ENCODE data around the gene DNAH10.

The DNAH10 gene

DNA sequence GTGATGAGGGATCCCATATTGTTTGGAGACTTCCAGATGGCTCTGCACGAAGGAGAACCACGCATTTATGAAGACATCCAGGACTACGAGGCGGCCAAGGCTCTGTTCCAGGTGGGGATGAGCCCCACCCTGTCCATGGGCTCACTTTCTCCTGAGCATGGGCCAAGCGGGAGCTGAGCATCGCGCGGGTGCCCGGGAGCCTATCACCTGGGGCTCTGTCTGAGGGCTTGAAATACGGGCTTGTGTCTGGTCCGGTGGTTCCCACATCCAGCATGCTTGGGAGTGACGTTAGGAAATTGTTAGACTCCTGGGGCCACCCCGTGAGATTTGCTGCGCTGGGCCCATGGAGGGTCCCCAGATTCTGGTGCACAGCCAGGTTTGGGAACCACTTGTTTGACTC lies 117.6 kb downstream of the DNAH10 start:
- H3K4me3 ChIP-seq (ENCODE audit: low read depth, low read length) = no peak overlapping the region

DNA sequence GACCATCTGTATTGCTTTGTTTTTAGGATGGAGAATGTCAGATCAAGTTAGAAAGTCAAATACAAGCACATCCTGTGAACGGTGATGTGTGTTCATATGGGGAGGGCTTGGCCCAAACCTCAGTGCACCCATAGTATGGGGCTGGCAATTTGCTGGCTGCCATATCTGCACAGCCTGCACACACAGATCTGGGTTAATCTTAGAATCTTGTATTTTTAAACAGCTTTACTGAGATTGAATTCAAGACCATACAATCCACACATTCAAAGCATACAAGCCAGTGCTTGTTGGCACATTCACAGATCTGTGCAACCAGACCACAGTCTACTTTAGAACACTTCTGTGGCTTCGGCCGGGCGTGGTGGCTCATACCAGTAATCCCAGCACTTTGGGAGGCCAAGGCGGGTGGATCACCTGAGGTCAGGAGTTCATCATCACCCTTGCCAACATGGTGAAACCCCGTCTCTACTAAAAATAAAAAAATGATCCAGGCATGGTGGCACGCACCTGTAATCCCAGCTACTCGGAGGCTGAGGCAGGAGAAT lies 120.1 kb downstream of the DNAH10 start:
- no peak overlapping the region for H3K4me3 ChIP-seq (ENCODE audit: low read depth, low read length)

GRCh38 chr12:123886258-123886657 lies 124.2 kb downstream of the DNAH10 start:
- H3K4me3 ChIP-seq (ENCODE audit: low read depth, low read length) = no peak overlapping the region

DNA sequence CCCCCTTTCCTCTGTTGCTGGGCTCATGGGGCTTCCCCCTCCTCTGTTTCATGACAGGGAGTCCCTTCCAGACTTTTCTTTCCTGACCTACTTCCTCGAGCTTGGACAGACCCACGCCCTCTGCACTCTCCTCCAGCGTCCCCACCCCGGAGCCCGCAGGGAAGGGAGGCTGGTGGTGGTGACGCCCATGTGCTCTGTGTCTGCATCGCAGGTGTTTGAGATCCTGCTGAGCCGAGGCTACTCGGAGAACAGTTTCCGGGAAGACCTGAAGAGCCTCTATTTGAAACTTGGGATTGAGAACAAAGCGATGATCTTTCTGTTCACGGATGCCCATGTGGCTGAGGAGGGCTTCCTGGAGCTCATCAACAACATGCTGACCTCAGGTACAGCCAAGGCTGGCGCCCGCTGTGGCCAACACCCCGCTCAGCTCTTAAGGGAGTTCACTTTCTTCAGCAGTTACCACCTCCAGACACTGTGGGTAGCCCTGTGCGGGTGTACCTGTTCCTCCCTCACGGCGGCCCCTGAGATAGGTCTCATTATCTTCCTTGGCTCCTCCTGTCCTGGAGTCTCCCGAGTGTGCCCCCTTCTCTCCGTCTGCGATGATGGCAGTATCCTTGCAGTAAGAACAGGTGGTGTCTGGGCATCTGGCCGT lies 125.0 kb downstream of the DNAH10 start:
- H3K4me3 ChIP-seq (ENCODE audit: low read depth, low read length) = no peak overlapping the region

DNA sequence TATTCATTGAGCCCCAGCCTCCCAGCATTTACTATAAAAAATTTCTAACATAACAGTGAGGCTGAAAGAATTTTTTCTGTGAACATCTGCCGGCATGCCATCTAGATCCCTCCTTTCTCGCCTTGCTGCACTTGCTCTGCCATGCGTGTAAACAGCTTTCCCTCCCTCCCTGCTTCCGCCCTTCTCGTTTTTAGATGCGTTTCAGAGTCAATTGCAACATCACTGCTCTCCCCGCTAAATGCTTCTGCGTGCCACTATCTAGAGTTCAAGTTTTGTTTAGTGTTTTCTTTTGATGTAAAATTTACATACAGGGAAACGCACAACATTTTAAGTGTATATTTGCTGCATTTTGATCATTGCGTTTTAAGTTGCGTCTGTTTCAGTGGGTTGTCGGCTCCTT lies 126.9 kb downstream of the DNAH10 start:
- no peak overlapping the region for H3K4me3 ChIP-seq (ENCODE audit: low read depth, low read length)

DNA sequence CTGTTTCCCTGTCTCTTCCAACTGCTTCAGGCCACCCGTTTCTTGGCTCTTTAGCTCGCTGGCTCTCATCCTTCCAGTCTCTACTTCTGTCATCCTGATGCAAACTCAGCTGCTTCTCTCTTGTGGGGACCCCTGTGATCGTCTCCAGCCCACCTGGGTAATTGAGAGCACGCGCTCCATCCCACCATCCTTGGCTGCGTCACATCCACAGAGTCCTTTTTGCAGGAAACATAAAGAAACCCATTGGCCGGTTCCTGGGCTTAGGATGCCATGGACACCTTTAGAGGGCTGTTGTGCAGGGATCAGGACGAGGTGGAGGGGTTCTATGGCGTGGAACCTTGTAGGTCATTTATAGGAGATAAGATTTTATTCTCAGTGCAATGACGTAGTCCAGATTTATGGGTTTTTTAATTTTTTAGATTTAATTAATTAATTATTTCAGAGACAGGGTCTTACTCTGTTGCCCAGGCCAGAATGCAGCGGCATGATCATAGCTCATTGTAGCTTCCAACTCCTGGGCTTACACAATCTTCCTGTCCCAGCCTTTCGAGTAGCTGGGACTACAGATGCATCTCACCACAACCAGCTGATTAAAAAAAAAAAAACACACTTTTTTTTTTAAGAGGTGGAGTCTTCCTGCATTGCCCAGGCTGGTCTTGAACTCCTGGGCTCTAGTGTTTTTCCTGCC lies 127.9 kb downstream of the DNAH10 start:
- H3K4me3 ChIP-seq (ENCODE audit: low read depth, low read length) = no peak overlapping the region

- no peak overlapping the region for H3K4me3 ChIP-seq (ENCODE audit: low read depth, low read length)
These were observed 128.4 kb downstream of the DNAH10 start for GRCh38 chr12:123890536-123890902.

- no peak overlapping the region for H3K4me3 ChIP-seq (ENCODE audit: low read depth, low read length)
These were observed 128.9 kb downstream of the DNAH10 start for GRCh38 chr12:123891011-123891410.

DNA sequence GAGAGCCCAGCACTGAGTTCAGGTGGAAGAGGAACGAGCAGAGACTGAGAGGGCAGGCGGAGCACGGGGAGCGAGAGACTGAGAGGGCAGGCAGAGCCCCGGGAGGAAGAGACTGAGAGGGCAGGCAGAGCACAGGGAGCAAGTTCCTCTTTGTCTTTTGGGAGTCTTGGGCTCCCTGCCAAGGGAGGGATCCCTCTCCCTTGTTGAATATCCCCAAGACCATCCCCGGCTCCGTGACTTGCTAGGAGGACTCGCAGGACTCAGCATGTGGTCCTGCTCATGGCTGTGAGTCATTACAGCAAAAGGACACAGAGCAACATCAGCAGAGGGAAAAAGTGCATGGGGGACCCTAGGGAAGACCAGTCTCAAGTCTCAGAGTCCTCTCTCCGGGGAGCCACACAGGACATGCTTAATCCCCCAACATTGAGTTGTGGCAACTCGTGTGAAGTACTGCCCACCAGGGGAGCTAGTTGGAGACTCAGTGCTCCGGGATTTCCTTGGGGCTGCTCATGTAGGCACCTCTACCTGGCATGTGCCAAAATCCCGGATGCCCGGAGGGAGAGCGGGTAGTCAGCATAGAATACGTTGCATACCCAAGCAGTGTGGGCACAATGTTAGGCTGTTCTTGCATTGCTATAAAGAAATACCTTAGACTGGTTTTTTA lies 129.5 kb downstream of the DNAH10 start:
- no peak overlapping the region for H3K4me3 ChIP-seq (ENCODE audit: low read depth, low read length)

- no peak overlapping the region for H3K4me3 ChIP-seq (ENCODE audit: low read depth, low read length)
These were observed 130.1 kb downstream of the DNAH10 start for GRCh38 chr12:123892180-123892559.

- no peak overlapping the region for H3K4me3 ChIP-seq (ENCODE audit: low read depth, low read length)
These were observed 130.8 kb downstream of the DNAH10 start for GRCh38 chr12:123892853-123893252.

- H3K4me3 ChIP-seq (ENCODE audit: low read depth, low read length) = no peak overlapping the region
These were observed 131.2 kb downstream of the DNAH10 start for GRCh38 chr12:123893276-123893675.

- H3K4me3 ChIP-seq (ENCODE audit: low read depth, low read length) = no peak overlapping the region
These were observed 132.8 kb downstream of the DNAH10 start for GRCh38 chr12:123894823-123895345.

GRCh38 chr12:123895451-123895850 lies 133.3 kb downstream of the DNAH10 start:
- no peak overlapping the region for H3K4me3 ChIP-seq (ENCODE audit: low read depth, low read length)

DNA sequence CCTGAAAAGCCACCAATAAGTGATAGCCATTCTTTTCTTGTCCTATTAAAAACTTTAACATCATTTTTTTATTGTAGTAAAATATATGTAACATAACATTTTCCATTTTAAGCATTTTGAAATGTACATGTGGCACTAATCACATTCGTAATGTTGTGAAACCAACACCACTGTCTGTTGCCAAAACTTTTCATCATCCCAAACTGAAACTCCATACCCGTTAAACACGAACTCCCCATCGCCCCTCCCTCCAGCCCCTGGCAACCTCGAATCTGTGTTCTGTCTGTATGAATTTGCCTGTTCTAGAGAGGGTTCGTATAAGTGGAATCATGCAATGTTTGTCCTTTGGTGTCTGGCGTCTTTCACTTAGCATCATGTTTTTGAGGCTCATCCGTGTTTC lies 134.7 kb downstream of the DNAH10 start:
- no peak overlapping the region for H3K4me3 ChIP-seq (ENCODE audit: low read depth, low read length)

DNA sequence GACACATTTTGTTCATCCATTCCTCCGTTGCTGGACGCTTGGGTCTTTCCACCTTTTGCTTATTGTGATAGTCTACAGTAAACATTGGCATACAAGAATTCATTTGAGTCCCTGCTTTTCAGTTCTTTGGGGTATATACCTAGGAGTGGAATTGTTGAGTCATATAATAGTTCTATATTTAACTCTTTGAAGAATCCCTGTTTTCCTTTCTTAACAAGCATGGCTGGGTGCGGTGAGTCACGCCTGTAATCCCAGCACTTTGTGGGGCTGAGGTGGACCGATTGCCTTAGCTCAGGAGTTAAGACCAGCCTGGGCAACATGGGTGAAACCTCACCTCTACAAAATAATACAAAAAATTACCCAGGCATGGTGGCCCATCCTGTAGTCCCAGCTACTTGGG lies 135.1 kb downstream of the DNAH10 start:
- no peak overlapping the region for H3K4me3 ChIP-seq (ENCODE audit: low read depth, low read length)

- no peak overlapping the region for H3K4me3 ChIP-seq (ENCODE audit: low read depth, low read length)
These were observed 136.6 kb downstream of the DNAH10 start for GRCh38 chr12:123898673-123899072.

- H3K4me3 ChIP-seq (ENCODE audit: low read depth, low read length) = no peak overlapping the region
These were observed 137.3 kb downstream of the DNAH10 start for GRCh38 chr12:123899368-123899767.

DNA sequence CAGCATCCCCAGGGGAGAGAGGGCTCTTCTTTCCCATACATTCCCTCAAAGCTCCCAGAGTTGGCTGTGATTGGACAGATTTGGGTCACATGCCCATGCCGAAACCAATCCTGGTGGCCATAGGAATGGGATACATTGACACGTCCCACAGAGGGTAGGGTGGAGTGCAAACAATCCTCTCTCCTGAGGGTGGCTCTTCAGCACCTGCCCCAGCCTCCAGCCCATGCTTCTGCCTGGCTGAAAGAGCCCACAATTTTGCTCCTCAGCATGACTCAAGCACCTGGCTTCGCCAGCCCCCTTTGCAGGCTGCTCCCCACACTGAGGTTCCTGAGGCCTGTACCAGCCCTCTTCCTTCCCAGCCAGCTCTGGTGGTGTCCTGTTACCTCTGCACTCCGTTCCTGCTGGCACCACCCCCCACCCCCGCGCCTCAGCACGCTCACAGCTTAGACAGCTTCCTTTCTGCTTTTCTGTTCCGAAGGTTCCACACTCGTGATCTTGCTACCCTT lies 138.8 kb downstream of the DNAH10 start:
- no peak overlapping the region for H3K4me3 ChIP-seq (ENCODE audit: low read depth, low read length)

GRCh38 chr12:123902821-123903220 lies 140.7 kb downstream of the DNAH10 start:
- H3K4me3 ChIP-seq (ENCODE audit: low read depth, low read length) = no peak overlapping the region

GRCh38 chr12:123903301-123904065 lies 141.4 kb downstream of the DNAH10 start:
- no peak overlapping the region for H3K4me3 ChIP-seq (ENCODE audit: low read depth, low read length)
